GM18870 (cell line): ENCODE measurements around the gene TSKS.

ENCODE experiments used
- ATAC-seq: cut with Tn5 transposase; IDR thresholded peaks from one replicate; pipeline ENCODE4 v1.9.1; 2021; ENCODE audit warnings: moderate library complexity; ENCODE audit not compliant: unreplicated experiment

Gene TSKS

GRCh38 chr19:49763230-49763629, at the start of gene TSKS:
Gene TSKS, minus strand, starts transcription at chr19:49763306. Its CDS starts 59 bp downstream, at chr19:49763247.
- ATAC-seq: no peak

- ATAC-seq: no peak
Measured at GRCh38 chr19:49812452-49812996, 49.4 kb upstream of the TSKS start.

- ATAC-seq: no peak
Measured at GRCh38 chr19:49811328-49811727, 48.2 kb upstream of the TSKS start.

DNA sequence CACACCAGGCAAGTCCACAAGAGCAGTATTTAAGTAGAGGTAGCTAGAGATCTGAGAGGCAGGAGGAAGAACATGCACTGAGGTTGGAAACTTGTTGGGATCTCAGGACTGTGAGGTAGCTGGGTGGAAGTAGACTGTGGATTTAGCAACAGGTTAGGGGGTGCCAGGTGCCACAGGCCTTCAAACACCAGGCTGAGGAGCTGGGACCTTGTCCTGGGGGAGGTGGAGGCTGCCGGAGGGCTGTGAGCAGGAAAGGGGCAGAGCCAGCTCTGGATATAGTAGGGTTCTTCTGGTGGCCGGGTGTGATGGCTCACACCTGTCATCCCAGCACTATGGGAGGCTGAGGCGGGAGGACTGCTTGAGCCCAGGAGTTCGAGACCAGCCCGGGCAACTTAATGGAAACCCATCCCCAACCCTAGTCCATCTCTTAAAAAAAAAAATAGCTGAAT, 46.9 kb upstream of the TSKS start:
- ATAC-seq: no peak

DNA sequence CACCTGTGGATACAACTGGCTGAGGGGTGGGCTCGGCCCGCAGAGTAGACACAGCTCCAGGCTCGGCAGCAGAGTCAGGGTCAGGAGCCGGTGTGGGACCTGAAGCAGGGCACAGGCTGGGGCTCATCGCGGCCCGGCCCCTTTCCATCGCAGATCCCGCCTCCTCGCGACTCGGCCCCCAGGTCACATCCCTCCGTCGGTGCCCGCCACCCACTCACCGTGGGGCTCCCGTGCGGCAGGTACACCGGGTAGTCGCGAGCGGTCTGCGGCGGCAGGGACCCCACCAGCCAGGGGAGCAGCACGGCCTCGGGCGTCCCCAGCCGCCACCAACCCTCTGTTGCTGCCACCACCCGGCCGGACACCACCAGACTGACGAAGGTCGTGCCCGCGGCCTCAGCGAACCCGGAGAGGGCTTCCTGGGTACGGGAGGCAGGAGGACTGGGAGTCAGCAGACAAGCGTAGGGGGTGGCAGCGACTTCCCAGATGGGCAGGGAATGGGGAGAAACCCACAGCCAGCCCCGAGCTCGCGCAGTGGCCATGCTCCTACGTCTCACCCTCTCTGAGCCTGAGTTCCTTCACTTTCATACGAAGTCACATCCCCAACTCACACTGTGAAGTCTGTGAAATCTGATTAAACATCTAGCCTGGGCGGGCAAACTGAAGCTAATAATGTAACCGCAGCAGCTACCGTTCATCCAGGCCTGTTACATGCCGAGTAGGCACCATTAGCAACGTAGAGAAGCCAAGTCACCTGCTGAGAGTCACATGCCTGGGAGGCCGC, 46.2 kb upstream of the TSKS start:
- ATAC-seq: no peak

GRCh38 chr19:49808711-49809159, 45.6 kb upstream of the TSKS start:
- no peak for ATAC-seq

GRCh38 chr19:49807904-49808675, 45.0 kb upstream of the TSKS start:
- ATAC-seq: no peak

DNA sequence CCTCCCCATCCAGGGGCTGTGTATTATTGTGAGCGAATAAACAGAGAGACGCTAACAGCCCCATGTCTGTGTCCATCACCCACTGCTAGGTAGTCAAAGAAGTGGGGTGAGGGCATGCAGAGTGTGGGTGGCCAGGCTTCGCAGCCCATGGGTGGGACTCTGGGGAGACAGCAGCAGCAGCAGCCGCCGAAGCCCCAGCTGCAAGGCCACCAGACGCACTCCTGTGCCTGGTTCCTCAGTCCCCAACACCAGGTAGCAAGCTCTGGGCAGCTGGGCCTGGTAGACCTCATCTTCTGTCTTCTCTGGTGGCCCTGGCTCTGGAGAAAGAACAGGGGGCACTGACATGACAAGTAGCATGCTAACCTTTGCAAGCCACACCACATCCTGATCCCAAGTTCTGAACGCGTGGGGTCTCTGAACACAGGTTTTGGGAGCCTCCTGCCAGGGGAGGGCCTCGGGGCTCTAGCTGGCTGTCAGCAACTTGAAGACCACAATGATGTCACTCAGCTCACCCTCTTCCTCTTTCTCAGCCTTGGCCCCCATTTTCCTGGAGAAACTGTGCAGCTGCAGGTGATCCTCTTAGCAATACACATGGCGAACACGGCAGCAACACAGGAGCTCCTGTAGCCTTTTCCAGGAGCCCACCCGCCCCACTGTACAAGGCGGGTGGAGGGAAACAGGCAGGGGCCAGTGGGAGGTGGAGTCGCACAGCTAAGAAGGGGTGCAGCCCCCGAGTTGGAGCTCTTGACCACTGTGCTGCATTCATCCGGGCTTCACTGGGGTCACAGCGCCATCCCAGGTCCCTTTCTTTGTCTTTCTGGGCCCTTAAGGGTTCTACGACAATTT, 44.2 kb upstream of the TSKS start:
- ATAC-seq: no peak

- ATAC-seq: no peak
Measured at GRCh38 chr19:49806620-49806959, 43.5 kb upstream of the TSKS start.

DNA sequence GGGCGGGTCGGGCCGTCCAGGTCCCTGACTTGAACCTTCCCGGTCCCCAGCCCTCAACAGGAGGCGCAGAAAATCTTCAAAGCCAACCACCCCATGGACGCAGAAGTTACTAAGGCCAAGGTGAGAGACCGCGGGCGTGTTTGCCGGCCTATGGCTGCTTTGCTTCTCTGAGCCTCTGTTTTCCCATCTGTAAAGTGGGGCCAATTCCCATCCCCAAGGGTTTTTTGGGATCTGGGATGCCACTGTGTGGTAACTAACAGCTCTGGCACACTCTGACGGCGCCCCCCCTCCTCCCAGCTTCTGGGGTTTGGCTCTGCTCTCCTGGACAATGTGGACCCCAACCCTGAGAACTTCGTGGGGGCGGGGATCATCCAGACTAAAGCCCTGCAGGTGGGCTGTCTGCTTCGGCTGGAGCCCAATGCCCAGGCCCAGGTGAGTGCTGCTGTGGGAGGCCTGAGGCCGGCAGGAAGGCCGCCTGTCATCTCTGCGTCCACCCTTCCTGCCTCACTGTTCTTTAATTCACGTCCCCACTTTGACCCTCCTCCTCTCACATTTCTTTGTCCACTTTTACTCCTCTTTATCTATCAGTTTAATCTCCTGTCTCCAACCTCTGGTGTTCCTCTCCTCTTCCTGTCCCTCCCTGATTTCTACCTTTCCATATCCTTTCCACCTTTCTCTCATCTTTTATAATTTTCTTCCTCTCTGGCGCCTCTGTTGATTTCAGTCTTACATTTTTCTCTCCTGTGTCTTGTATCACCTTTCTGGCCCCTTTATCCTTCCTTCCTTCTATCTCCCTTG, 42.9 kb upstream of the TSKS start:
- no peak for ATAC-seq

- ATAC-seq: no peak
Measured at GRCh38 chr19:49803529-49803856, 40.4 kb upstream of the TSKS start.

DNA sequence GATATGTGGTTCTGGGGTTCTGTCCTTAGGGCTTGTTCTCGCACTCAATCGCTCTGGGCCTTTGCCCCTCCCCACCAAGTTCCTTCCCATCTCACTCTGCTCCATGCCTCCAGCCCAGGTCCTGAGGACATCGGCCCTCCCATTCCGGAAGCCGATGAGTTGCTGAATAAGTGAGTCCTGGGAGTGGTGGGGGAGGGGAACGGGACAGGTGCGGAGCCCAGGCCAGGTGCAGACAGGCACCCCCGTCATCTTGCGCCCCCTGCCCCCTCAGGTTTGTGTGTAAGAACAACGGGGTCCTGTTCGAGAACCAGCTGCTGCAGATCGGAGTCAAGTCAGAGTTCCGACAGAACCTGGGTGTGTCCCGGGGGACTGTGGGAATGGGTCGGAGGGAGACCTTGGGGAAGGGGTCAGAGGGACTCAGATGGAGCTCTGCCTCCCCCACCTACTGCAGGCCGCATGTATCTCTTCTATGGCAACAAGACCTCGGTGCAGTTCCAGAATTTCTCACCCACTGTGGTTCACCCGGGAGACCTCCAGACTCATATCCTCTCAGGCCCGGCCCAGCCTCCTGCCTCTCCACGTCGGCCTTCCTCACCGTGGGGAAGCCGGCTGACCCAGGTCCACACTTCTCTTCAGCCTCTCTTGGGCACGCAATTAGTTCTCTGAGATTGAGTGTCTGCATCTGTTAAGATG, 39.9 kb upstream of the TSKS start:
- no peak for ATAC-seq

DNA sequence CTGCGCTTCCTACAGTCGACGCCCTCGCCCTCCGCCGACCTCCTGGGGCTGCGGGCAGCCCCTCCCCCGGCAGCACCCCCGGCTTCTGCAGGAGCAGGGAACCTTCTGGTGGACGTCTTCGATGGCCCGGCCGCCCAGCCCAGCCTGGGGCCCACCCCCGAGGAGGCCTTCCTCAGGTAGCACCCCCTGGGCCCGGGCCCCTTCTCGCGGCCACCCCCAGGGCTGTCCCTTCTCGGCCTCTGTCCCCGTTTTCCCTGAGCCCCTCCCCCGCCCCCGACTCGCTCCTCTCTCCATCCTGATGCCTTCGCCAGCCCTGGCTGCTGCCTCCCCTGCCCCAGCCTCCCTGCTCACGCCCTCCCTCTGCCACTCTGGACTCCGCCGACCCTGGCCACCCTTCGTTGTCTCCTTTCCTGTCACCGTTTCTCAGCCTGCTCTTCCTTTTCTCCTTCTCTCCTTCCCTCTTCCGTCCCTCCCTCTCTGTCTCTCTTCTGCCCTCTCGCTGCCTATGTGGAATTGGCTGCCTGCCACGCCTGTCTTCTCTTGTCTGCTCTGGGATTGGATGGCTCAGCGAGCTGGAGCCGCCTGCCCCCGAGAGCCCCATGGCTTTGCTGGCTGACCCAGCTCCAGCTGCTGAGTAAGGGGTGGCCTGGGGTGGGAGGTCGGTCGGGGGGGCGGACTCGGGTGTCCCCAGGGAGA, 39.0 kb upstream of the TSKS start:
- no peak for ATAC-seq

DNA sequence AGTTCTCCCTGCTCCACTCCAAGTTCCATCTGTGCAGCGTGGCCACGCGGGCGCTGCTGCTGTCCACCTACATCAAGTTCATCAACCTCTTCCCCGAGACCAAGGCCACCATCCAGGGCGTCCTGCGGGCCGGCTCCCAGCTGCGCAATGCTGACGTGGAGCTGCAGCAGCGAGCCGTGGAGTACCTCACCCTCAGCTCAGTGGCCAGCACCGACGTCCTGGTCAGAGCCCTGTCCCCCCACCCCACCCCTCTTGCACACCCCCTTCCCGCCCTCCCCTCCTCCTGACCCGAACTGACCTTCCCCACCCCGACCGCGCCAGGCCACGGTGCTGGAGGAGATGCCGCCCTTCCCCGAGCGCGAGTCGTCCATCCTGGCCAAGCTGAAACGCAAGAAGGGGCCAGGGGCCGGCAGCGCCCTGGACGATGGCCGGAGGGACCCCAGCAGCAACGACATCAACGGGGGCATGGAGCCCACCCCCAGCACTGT, 38.3 kb upstream of the TSKS start:
- ATAC-seq: no peak

GRCh38 chr19:49800771-49801170, 37.7 kb upstream of the TSKS start:
- no peak for ATAC-seq

- no peak for ATAC-seq
Measured at GRCh38 chr19:49799798-49800376, 36.8 kb upstream of the TSKS start.

DNA sequence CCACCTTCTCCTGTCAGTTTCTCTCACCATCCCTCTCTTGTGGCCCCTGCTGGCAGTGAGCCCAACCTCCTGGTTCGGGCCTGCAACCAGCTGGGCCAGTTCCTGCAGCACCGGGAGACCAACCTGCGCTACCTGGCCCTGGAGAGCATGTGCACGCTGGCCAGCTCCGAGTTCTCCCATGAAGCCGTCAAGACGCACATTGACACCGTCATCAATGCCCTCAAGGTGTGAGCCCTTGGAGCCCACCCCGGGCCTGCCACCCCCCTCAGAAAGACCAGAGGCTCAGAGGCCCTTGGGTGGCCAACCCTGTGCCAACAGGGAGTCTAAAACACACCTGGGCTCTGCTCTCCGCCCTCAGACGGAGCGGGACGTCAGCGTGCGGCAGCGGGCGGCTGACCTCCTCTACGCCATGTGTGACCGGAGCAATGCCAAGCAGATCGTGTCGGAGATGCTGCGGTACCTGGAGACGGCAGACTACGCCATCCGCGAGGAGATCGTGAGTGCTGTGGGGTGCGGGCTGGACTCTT, 36.2 kb upstream of the TSKS start:
- no peak for ATAC-seq

- no peak for ATAC-seq
Measured at GRCh38 chr19:49798574-49798973, 35.5 kb upstream of the TSKS start.
